HFFc6 (cell line): ENCODE data around the gene VEPH1. TPM values are rescaled to one million over a fixed set of nuclear protein-coding genes. Genes with fewer than 3 reads are reported as not detected.

Experiments
- DNase-seq: peaks from one replicate; pipeline ENCODE4 v3.0.0-alpha.2; 2018
- H3K27ac Mint-ChIP-seq: 2 replicates; pipeline ENCODE4 v1.8.0; 2020; ENCODE audit warnings: mild to moderate bottlenecking, mixed read lengths
- H3K27me3 Mint-ChIP-seq: 2 replicates; pipeline ENCODE4 v1.8.0; 2021; ENCODE audit warnings: mild to moderate bottlenecking, moderate library complexity, mixed read lengths; ENCODE audit not compliant: insufficient read depth
- H3K36me3 Mint-ChIP-seq: 2 replicates; pipeline ENCODE4 v1.8.0; 2021; ENCODE audit warnings: low read depth, mixed read lengths
- H3K4me1 Mint-ChIP-seq: 2 replicates; pipeline ENCODE4 v1.8.0; 2020; ENCODE audit warnings: low read depth, mixed read lengths
- H3K4me3 Mint-ChIP-seq: 2 replicates; pipeline ENCODE4 v1.8.0; 2020; ENCODE audit warnings: mild to moderate bottlenecking, moderate library complexity, mixed read lengths
- H3K9me3 Mint-ChIP-seq: 2 replicates; pipeline ENCODE4 v1.8.0; 2020; ENCODE audit warnings: mild to moderate bottlenecking, mixed read lengths
- CTCF ChIP-seq: fragments of 200-600 bp; sonication (generic); IDR thresholded peaks from 2 replicates; pipeline ENCODE4 v1.5.0; 2021; ENCODE audit warnings: antibody characterized with exemption, mild to moderate bottlenecking
- total RNA-seq, 6 experiments: library from RNA; stranded (reverse); fragmentation: NEBNext Ultra II Directional; extraction: Animal tissue kit (Norgen Biotek cat#: 25700); gene quantifications; 2 replicates in 1 of 6; 3 replicates in 5 of 6; pipeline ENCODE4 v1.2.3, GENCODE V29; 2021

Gene VEPH1
- total RNA-seq, 6 experiments from 2014 or later: 33.3 to 72.7 (median 63.8) TPM

GRCh38 chr3:157493627-157494550 is 9.3 kb downstream of the VEPH1 start:
- peak; percentile 88 for TF ChIP-seq CTCF
- H3K4me1 Mint-ChIP-seq: peaks cover 71% of the 10 kb centered on the region
- no peak overlapping the region for H3K4me3 Mint-ChIP-seq
- peaks cover 41% of the 10 kb centered on the region for H3K36me3 Mint-ChIP-seq
- H3K9me3 Mint-ChIP-seq: no peaks in the 10 kb centered on the region
- H3K27ac Mint-ChIP-seq: peak overlapping the region; percentile 67
- DNase-seq: peak; percentile 63
- H3K27me3 Mint-ChIP-seq: peaks cover 2% of the 10 kb centered on the region; the same call in 1 of the 2 replicates

GRCh38 chr3:157491136-157491535 is 12.1 kb downstream of the VEPH1 start:
- Mint-ChIP-seq H3K4me1 (peaks cover 72% of the 10 kb centered on the region), H3K27ac (peak overlapping the region; percentile 25), H3K9me3 (no peaks in the 10 kb centered on the region), H3K36me3 (peaks cover 41% of the 10 kb centered on the region), H3K4me3 (no peak overlapping the region), H3K27me3 (no peaks in the 10 kb centered on the region)
- TF ChIP-seq CTCF: no peak
- DNase-seq: no peak

GRCh38 chr3:157488144-157488543 is 15.1 kb downstream of the VEPH1 start:
- DNase-seq: no peak
- TF ChIP-seq CTCF: no peak
- peaks cover 48% of the 10 kb centered on the region for H3K36me3 Mint-ChIP-seq
- H3K27ac Mint-ChIP-seq: peak overlapping the region; percentile 42; the same call in 1 of the 2 replicates
- no peak overlapping the region for H3K4me3 Mint-ChIP-seq
- H3K9me3 Mint-ChIP-seq: no peaks in the 10 kb centered on the region
- H3K4me1 Mint-ChIP-seq: peaks cover 42% of the 10 kb centered on the region
- H3K27me3 Mint-ChIP-seq: no peaks in the 10 kb centered on the region

GRCh38 chr3:157487339-157487738 is 15.9 kb downstream of the VEPH1 start:
- H3K4me1 Mint-ChIP-seq: peaks cover 40% of the 10 kb centered on the region
- H3K27me3 Mint-ChIP-seq: no peaks in the 10 kb centered on the region
- H3K36me3 Mint-ChIP-seq: peaks cover 52% of the 10 kb centered on the region
- DNase-seq: no peak
- H3K27ac Mint-ChIP-seq: no peak overlapping the region
- no peak for TF ChIP-seq CTCF
- no peak overlapping the region for H3K4me3 Mint-ChIP-seq
- peaks cover 4% of the 10 kb centered on the region; the same call in 1 of the 2 replicates for H3K9me3 Mint-ChIP-seq

- no peak for DNase-seq
- Mint-ChIP-seq H3K36me3 (peaks cover 46% of the 10 kb centered on the region), H3K27me3 (peaks cover 2% of the 10 kb centered on the region), H3K4me1 (peaks cover 27% of the 10 kb centered on the region), H3K27ac (no peak overlapping the region), H3K9me3 (peaks cover 9% of the 10 kb centered on the region; the same call in 1 of the 2 replicates), H3K4me3 (no peak overlapping the region)
- TF ChIP-seq CTCF: no peak
Observed at GRCh38 chr3:157479464-157480243, 23.6 kb downstream of the VEPH1 start.
